T-helper 1 cell treated with Interleukin-12 subunit alpha and Interleukin-12 subunit beta and Interleukin-4 antibody, amounts not matched to agents 30 ng/mL and 1 ng/mL, for 36 hours (primary cell): ENCODE data around the gene TGM5. TPM values are rescaled to one million over a fixed set of nuclear protein-coding genes. Genes with fewer than 3 reads are reported as not detected.

Experiments
- intact Hi-C: fragments of 100-400 bp; cut with micrococcal nuclease; formaldehyde crosslinking; loops from one replicate; pipeline ENCODE4 v1.15.1; 2024
- total RNA-seq: library from RNA; stranded (reverse); gene quantifications from 2 replicates; pipeline ENCODE4 v1.2.3, GENCODE V29; 2022

The TGM5 gene
- total RNA-seq, 1 donor from 2014 or later = 0.39 TPM

DNA sequence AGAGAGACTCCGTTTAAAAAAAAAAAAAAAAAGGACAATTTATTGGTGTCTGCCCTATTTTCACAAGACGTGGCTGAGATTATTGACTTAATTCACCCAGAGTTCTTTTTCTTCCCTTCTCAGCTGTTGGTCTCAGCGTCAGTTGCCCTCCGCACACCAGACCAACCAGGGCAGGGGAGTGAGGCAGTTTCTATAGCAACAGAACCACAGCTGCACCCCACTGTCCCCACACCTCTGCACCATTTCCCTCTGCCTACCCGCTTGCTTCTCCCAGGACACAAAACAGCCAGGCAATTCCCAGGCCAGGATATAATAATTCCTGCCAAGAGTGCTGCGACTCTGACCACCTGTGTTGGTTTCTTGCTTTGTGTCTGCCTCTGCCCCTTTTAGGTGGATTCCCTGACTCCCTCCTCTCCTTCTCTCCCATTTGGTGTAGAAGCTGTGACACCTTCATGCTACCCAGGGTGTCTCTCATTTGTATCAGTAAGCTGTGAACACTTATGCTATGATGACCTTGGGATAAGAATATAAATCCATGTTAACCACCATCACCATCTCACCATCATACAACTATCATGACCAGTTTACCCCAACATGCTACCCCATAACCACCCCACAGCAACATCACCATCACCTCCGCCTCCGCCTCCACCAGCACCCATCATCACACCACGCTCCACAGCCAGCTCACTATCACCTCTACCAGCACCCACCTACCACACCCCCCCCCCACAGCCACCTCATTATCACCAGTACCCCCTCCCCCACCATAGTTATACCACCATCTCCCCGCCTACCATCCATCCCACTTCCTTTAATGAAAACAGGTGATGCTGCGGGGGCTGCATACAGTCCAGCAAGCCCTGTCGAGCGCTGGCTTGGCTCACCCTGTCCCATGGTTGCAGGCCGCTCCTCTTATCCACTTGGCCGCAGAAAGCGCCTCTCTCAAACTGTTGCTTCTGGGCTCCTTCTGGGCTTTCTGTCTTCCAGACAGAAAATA is 46.5 kb downstream of the TGM5 start:
- intact Hi-C loops = no loop called here

DNA sequence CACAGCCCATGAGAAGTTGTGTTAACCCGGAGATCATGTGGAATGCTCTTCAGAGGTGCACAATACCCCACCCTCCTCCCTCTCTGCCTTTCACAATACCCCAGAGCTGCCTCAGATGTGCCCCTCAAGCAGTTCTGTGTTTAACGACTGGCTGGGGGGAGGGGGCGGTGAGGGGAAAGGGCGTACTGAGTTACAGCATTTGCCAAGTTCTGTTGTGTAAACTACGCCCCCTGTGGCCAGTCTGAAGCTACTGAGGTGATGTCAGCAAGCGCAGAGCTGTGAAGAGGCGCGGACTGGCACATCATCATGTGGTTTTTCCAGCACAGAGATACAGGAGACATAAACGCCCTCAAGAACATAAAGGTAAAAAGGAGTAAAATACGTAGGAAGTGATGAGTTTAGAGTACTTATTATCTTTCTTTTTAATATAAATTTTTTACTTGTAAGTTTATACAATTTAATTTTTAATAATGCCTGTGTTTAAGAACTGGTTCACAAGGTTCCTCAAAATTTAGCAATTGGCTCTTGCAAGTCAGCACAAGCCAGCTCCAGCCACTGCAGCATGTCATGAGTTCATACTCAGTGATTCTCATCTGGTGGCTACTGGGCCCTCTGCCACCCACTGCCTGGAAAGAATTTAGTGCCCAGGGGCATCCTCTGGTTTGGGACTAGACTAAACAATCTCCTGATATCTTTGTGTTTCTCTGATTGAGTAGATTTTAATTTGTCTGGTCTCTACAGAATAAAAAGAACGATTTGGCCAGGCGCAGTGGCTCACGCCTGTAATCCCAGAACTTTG is 47.6 kb downstream of the TGM5 start:
- intact Hi-C loops = no loop called here

DNA sequence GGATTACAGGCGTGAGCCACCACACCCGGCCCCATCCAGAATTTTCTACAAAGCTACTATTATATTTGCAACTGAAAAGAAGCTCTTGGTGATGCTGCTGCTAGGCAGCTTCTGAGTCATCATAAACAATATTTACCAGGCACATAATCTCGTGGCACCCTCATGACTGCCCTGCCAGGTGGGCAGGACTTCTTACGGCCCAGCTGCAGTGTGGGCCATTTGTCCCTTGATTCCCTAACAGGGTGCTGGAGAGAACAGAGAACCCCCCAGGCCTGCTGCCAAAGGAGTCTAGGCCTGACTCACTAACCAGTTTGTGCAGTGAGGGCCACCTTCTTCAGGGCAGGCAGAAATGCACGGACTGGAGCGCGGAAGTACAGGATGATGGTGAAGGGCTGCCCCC is 50.8 kb downstream of the TGM5 start:
- intact Hi-C loops = no loop called here

DNA sequence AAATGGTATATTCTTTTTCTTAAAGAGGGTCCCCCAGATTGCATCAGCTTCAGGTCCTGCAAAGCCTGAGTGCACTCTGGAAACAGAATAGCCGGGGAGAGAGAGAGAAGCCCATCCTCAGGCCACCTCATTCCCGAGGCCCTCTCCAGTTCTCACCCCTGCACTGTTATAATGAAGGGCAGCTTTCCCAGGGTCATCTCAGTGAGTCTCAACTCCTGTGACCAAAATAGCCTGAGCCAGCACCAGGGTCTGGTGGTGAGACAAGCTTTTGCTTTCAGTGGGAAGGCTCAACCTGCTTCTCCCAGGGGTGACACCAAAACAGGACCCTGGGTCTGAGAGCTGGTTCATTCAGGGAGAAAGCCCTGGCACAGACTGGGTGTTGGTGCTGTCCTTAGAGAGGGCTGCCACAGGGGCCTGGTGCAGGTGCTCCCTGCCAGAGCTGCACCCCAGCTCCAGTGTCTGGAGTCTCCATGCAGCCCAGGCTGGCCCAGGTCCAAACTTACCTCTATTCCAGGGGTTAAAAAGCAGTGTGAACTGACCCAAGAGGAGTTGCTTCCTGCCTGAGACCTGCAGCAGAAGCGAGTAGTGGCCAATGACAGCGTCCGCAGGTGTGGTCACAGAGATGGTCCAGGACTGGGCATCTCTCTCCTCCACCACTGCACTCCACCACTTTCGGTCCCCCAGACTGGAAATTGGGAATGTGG is 52.0 kb downstream of the TGM5 start:
- intact Hi-C loops = no loop called here

DNA sequence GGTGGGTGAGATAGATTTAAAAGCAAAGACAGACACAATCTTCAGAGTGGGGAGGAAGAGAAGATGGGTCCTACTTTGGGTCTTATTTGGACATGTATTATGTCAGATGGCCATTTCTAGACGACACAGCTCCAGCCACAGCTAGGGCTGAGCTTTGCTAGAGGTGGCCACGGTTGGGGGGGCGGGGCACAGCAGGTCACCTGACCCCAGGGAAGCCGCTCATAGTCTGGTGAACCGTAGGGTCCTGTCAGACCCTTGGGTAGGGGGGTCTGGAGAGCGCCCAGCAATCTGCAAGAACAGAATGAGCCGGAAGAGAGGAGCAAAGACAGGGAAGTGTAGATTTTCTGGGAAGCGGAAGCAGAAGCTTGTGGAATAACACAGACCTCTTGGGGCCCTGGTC is 52.6 kb downstream of the TGM5 start:
- intact Hi-C loops = no loop called here

DNA sequence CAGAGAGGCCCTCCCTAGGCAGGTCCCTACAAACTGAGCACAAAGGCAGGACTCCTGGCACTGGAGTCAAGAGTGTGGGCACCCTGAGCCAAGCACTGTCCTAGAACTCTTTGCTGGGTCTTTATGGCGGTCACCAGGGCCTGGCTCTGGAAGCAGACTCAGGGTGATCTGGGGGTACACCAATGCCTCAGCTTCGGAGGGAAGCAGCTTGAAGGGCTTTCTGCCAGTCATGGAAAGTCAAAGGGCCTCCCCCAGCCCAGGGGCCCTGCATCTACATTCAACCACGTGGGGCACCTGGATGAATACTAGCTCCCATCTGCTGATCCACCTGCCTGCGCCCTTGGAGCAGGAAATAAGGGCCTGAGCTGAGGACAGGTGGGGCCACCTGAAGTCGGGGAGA is 53.3 kb downstream of the TGM5 start:
- intact Hi-C loops = no loop called here

DNA sequence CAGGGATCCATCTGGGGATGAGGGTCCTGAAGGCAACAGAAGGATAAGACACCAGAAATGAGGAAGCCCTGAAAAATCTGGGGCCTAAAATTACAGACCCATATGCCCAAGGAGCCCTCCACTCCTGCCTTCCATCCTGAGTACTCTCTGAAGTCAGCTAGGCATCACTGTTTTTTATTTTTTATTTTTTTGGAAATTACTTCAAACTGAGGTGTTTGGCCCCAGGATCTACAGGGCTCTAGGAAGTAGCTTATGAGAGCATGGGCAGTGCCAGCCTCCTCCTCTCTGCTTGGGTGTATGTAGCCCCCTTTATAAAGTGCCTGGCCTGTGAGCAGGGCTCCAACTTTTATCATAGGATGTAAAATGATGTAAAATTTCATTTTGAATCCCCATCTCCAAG is 53.8 kb downstream of the TGM5 start:
- intact Hi-C loops = no loop called here

DNA sequence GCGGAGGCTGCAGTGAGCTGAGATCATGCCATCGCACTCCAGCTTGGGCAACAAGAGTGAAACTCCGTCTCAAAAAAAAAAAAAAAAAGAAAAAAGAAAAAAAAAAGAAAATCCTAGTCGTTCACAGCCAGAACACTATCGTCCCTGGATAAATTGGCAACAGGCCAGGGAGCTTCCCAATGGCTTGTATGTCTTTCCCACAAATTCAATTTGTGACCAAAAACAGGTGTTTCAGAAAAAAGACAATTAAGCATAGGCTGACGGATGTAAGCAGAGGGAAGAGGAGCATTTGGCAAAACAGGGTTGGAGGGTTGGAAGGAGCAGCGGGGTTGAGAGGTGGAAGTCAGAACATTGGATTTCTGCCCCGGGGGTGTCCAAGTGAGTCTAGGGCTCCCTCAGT is 54.4 kb downstream of the TGM5 start:
- intact Hi-C loops = no loop called here

DNA sequence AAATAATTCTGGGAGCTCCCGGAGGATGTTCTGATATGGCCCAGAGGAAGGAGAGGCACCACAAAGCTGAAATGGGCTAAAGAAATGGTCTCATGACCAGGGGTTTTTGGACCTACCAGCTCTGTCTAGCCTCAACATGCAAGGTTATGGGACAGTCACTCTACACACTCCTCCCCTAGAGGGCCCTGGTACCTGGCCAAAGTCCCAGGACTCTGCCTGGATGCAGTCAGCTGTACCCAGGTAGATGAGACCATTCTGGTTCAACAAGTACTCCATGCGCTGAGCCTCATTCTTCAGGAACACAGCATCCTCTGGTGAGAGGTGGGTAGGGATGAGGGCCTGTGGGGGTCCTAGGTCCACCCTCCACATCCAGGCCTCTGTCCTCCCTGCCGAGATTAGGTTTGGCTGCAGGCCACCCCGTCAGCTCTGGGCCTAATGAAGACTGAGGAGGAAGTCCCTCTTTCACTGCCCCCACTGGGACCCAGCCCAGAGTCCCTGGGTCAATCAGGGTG is 55.4 kb downstream of the TGM5 start:
- intact Hi-C loops = no loop called here

DNA sequence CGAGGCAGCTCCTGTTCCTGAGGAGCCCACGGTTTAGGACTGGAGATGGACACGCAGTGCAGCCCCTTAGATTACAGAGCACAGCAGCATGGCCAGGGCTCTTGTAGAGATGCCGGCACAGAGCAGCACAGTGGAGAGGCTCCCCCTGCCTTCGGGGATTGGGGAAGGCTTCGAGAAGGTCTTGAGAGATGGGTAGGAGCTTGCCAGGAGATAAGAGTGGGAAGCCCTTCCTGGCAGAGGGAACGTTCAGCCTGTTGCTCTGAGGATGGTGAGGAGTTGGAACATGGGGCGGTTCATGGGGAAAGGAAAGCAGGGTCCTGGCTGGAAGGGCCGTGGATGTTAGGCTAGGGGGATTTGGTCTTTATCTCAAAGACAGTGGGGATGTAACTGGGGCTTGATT is 55.9 kb downstream of the TGM5 start:
- intact Hi-C loops = no loop called here

DNA sequence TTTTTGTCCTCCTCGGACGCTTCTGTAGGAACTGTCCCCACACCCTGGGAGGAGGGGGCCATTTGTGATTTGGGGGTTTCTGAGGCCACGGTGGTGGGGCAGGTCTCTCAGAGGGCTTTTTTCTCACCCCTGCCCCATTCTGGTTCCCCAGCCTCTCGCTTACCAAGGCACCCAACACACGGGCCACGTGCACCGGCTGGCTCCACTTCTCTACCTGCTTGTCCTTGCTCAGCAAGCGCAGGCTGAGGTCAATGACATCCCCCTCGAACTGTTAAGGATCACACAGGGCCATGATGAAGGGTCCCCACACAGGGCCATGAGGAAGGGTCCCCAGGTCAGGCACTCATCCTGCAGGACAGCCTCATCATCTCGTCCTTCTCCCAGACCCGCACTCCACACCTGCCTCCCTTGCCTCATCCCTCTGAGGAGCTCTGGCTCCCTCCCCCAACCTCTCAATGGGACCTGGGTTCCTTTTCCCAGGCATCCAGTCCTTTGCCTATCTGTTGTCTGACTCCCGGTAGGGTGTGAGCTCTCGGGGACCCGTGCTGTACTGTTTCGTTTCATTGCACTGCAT is 56.5 kb downstream of the TGM5 start:
- intact Hi-C loops = no loop called here

DNA sequence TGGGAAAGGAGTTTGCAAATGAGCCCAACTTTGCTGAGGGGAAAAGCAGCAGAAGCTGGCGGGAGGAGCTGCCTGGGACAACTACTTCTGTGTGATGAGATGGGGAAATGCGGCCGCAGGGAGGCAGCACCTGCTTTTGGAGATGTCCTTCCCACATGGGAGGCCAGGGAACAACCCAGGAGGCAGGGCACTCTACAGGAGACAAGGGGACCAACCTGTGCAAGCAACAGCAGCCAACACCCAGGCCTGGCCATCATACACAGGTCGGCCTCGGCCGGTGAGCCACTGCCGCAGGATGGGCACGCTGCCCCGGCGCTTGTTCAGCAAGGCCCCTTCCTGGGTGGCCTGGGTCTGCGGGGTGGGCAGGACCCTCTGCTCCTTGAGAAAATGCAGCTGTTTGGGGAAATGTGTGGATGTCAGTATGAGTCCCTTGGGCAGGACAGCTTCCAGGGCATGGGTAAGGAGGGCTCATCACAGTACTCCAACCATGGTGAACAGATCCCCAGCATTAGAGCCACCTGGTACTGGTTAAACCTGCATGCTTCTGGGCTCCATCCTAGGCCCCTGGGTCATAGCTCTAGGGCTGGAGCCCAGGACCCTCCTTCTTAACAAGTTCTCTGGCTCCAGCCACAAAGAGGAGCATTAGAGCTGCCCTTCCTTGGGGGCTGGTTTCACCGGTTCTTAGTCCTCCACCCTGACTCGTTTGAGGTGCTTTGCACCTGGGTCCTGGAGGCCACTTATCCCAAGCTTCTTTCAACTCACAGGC is 57.5 kb downstream of the TGM5 start:
- intact Hi-C loops = no loop called here

DNA sequence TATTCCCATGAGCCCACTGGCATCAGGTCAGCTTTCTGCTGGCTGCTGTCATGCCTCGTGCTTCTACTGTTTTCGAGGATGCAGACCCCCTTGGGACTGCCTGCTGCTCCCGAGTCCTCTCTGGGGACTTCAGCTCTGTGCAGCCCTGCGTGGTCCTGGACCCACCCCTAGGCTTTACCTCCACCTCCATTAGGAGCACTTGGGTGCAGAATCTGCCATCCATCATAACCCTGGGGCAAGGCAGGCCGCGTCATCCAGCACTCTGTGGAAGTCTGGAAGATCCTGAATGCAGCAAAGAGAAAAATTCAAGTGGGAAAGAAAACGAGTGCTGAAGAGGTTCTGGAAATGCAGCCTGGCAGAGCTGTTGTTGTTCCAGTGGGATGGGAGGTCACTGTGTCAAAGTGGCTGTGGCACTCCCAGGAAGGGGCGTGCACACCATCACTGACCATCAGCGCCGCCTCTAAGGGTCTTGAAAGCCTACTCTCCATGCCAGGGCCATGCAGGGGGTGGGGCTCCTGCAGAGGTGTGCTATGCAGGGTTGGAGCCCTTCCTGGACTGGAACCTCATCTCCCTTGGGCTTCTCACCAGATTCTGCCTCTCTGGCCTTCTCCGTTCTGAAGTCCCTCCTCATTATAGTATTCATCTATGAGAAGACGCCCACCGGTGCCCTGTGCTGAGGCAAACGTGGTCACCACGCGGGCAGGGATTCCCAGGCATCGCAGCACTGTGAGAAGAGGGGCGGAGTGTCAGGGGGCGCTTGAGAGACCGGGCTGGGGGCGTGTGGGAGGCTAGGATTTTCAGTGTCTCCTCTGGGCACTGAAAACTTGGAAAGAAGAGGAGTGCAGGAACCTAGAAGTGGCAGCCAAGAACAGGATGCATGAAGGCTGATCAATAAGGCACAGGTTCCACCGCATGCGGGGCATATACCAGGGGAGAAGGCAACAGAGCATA is 58.4 kb downstream of the TGM5 start:
- intact Hi-C loops = no loop called here

DNA sequence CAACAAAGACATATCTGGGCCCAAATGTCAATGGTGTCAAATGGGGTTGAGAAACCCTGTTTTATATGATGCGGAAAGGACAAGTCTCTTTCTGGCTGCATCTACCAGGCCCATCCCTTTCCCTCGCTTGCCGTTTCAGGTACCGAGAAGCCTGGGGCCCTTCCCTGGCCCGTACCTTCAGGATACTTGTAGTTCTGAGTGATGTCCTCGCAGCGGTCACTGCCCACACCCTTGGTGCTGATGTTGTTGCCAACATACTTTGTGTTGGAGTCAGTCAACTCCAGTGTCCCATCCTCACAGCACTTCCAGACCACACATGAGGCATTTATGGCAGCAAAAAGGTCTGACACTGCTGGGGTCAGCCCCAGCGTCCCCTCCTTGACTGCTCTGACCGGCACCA is 59.7 kb downstream of the TGM5 start:
- intact Hi-C loops = no loop called here

DNA sequence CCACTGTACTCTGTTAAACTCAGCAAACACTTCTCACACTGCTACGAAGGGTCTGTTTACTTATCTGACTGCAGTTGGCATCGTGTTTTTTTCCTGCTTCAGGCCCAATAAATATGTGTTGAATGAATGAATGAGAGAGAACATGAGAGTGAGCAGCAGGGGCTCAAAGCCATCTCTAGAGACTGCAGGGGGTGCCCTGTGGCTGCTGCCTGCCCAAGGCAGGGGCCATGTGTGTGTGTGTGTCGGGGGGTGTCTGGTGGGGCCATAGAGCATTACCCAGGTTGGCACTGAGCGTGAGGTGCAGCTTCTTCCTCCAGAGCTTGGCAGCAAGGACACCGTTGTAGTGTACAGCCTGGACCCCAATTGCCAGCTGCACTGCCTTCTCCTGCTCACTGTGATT is 60.7 kb downstream of the TGM5 start:
- intact Hi-C loops = no loop called here

DNA sequence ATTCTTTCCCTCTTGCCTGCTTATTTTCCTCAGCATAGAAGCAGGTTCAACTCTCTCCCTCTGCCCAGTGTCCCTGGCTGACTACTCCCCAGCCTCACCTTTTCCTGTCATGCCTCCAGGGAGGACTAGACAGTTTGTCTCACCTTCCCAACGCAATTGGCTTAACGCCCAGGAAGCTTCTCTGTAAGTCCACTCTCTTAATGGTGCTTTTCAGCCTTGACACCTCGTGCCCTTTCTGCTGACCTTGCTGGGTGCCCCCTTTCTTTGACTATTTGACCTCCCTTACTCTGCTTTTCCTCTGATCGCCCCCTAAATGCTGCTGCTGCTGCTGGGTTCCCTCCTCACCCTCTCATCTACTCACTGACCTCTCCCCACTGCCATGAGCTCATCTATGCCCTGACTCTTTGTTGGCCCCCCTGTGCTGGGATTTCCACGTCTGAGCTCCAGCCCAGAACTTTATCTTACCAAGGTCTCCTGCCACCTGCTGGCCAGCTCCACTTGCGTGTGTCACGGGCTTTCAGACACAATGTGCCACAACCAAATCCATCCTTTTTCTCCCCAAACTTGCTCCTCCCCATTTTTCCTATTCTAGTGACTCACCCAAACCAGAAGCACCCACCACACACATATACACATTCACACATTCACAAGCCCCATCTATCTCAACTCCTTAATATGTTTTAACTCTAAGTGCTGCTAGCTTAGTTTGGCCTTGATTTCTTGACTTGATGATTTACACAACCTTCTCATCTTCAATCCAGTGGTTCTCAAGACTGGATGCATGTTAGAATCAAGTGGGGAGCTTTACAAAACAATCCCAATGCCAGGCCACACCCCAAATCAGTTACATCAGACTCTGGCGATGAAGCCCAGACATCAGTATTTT is 62.5 kb downstream of the TGM5 start:
- intact Hi-C loops = loop anchor here (1.0 kb wide), 1 partner anchor 500 kb away; no protein-coding TSS in a partner anchor

DNA sequence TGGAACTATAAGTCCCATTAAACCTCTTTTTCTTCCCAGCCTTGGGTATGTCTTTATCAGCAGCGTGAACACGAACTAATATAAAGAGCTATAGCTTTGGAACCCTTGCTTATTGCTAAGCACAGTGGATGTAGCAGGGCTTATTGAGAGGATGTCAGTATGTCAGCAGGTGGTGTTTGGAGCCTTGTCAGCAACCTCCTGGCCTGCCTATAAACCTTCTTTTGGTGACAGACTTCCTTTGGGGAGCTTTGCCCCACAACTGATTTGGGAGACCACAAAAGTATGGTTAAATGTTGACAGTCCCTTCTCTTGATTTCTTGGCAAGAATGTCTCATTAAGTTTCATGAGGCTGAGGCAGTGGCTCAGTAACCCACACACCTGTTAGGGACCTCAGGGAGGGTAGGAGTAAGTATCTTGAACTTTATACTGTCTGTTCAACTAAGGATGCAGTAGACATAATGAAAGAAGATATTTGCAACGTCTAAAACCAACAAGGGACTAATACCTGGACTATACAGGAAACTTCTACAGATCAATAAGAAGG is 66.7 kb downstream of the TGM5 start:
- intact Hi-C loops = no loop called here

DNA sequence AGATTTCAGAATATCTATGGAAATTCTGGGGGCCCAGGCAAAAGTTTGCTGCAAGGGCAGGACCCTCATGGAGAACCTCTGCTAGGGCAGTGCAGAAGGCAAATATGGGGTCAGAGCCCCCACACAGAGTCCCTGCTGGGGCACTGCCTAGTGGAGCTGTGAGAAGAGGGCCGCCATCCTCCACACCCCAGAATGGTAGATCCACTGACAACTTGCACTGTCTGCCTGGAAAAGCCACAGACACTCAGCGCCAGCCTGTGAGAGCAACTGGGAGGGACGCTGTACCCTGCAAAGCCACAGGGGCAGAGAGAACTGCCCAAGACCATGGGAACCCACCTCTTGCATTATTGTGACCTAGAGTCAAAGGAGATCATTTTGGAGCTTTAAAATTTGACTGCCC is 67.7 kb downstream of the TGM5 start:
- intact Hi-C loops = no loop called here
